Peyer's patch (tissue), 4 donors: ENCODE results near the gene UBXN7. TPM values are rescaled to one million over a fixed set of nuclear protein-coding genes. Genes with fewer than 3 reads are reported as not detected.

Experiments used
- DNase-seq, 3 donors: peaks; one replicate each; pipeline ENCODE4 v3.0.0-alpha.2; 2017 to 2019
- H3K27ac ChIP-seq, 4 donors: fragments of 200-600 bp; sonication (generic); one replicate each; pipeline ENCODE4 v1.5.1; 2016 to 2019
- H3K27me3 ChIP-seq, 2 donors: fragments of 200-600 bp; sonication (generic); one replicate each; pipeline ENCODE4 v1.5.1; 2019
- H3K36me3 ChIP-seq, 3 donors: fragments of 200-600 bp; sonication (generic); one replicate each; pipeline ENCODE4 v1.5.1; 2016 to 2019
- H3K4me1 ChIP-seq, 4 donors: fragments of 200-600 bp; sonication (generic); one replicate each; pipeline ENCODE4 v1.5.1; 2016 to 2019
- H3K4me3 ChIP-seq, 4 donors: fragments of 200-600 bp; sonication (generic); 1 replicate in 3 of 4; 2 replicates in 1 of 4; pipeline ENCODE4 v1.5.1; 2016 to 2019; ENCODE audit warnings: mild to moderate bottlenecking in 1 of 4
- H3K9me3 ChIP-seq, 4 donors: fragments of 200-600 bp; sonication (generic); one replicate each; pipeline ENCODE4 v1.5.1; 2016 to 2019; ENCODE audit warnings: mild to moderate bottlenecking in 1 of 4
- POLR2A ChIP-seq, 2 donors: fragments of 450-650 bp; IDR thresholded peaks; one replicate each; pipeline ENCODE4 v1.5.1; 2017; ENCODE audit warnings: antibody characterized with exemption in 2 of 2, mild to moderate bottlenecking in 2 of 2, moderate library complexity in 2 of 2
- total RNA-seq, 4 donors: library from RNA; depleted of rRNA; stranded (reverse); fragments of >200 nt; gene quantifications; one replicate each; pipeline ENCODE4 v1.1.0, GENCODE V29; 2016
- TF ChIP-seq, protein P1 (sequence below), 6 experiments: fragments of 450-650 bp in 4 of 6; fragments of 200-600 bp in 2 of 6; sonication (generic) in 1 of 6; IDR thresholded peaks; one replicate each; pipeline ENCODE4 v1.5.1; 2017 to 2019; ENCODE audit warnings: antibody characterized with exemption in 6 of 6, mild to moderate bottlenecking in 3 of 6, moderate library complexity in 1 of 6

UBXN7 gene
- total RNA-seq, 4 donors from 2014 or later = 12.3 to 64.4 (median 22.7) TPM

GRCh38 chr3:196409409-196409808, 22.8 kb downstream of the UBXN7 start:
- no peak for DNase-seq
- Histone ChIP-seq H3K36me3 (peaks cover 0 to 17% (median 0%) of the 10 kb centered on the region in 3 donors), H3K9me3 (no peaks in the 10 kb centered on the region), H3K4me1 (peaks cover 0 to 5% (median 0%) of the 10 kb centered on the region in 4 donors), H3K27ac (no peak overlapping the region), H3K27me3 (no peaks in the 10 kb centered on the region), H3K4me3 (no peak overlapping the region)
- TF ChIP-seq POLR2A (IDR thresholded peaks at IDR 0.05) = no peak
- TF ChIP-seq, protein P1, sequence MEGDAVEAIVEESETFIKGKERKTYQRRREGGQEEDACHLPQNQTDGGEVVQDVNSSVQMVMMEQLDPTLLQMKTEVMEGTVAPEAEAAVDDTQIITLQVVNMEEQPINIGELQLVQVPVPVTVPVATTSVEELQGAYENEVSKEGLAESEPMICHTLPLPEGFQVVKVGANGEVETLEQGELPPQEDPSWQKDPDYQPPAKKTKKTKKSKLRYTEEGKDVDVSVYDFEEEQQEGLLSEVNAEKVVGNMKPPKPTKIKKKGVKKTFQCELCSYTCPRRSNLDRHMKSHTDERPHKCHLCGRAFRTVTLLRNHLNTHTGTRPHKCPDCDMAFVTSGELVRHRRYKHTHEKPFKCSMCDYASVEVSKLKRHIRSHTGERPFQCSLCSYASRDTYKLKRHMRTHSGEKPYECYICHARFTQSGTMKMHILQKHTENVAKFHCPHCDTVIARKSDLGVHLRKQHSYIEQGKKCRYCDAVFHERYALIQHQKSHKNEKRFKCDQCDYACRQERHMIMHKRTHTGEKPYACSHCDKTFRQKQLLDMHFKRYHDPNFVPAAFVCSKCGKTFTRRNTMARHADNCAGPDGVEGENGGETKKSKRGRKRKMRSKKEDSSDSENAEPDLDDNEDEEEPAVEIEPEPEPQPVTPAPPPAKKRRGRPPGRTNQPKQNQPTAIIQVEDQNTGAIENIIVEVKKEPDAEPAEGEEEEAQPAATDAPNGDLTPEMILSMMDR (IDR thresholded peaks at IDR 0.05) = no peak

DNA sequence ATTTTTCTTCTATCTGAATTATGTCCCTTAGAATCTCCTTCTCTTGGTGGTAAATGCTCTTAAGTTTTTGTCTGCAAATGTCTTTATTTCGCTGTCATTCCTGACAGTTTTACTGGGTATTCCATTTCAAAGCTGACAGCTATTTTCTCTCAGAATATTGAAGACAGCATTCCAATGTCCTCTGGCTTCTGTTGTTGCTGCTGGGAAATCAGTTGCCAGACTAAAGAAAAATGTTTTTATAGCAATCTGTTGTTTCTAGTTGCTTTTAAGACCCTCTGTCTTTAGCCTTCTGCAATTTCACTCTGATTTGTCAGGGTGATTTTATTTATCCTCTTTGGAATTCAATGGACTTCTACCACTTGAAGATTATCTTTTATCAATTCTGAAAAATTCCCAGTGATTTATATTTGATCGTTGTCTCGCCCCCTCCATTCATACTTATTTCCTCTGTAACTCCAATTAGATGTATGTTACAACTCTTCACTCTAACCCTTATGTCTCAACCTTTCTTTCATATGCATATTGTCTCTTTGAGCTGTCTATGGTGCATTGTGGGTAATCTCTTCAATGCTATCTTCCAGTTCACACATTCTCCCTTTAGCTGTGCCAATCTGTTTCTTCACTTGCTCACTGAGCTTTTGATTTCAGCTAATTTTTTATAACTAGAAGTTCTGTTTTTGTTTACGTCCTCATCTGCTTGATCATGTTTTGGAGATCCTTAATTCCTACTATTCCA, 23.5 kb downstream of the UBXN7 start:
- Histone ChIP-seq H3K4me1 (peaks cover 0 to 5% (median 0%) of the 10 kb centered on the region in 4 donors), H3K9me3 (no peaks in the 10 kb centered on the region), H3K27ac (no peak overlapping the region), H3K4me3 (no peak overlapping the region), H3K36me3 (peaks cover 0 to 18% (median 0%) of the 10 kb centered on the region in 3 donors), H3K27me3 (no peaks in the 10 kb centered on the region)
- no peak for DNase-seq
- no peak for TF ChIP-seq POLR2A (IDR thresholded peaks at IDR 0.05)
- TF ChIP-seq, protein P1 (IDR thresholded peaks at IDR 0.05) = no peak

DNA sequence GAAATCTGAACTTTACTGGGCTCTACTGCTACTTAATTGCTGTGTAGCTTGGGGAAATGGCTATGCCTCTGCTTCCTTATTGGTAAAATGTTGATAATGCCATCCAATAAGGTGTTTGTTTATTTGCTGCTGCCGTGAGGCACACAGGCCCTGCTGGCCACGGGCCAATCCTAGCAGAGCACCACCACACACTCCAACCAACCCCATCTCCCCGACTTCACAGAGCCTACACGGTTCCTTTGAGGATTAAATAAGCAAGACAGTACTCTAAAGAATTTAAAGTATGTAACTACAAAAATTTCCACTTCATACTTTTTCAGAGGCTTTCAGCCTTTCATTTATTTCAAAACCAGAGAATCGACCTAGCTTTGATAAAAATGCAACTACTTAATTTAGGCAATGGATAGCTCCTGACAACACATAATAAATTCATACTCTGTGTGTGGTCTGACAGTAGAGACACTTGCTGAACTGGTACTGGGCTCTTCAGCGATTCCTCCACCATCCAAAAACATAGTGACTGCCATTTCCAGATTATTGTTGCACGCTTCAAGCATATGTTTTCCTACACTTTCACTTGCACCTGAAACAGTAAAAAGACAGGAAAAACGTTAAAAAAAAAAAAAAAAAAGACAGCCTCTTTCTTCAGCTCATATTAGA, 25.3 kb downstream of the UBXN7 start:
- no peak overlapping the region for H3K27ac ChIP-seq
- H3K27me3 ChIP-seq = no peaks in the 10 kb centered on the region
- no peak for DNase-seq
- H3K9me3 ChIP-seq = no peaks in the 10 kb centered on the region
- H3K36me3 ChIP-seq = peaks cover 0 to 18% (median 0%) of the 10 kb centered on the region in 3 donors
- TF ChIP-seq, protein P1 (IDR thresholded peaks at IDR 0.05) = no peak
- TF ChIP-seq POLR2A (IDR thresholded peaks at IDR 0.05) = no peak
- H3K4me1 ChIP-seq = no peaks in the 10 kb centered on the region
- H3K4me3 ChIP-seq = no peak overlapping the region

GRCh38 chr3:196400331-196400730, 31.9 kb downstream of the UBXN7 start:
- Histone ChIP-seq H3K36me3 (peaks cover 0 to 46% (median 0%) of the 10 kb centered on the region in 3 donors), H3K9me3 (no peaks in the 10 kb centered on the region), H3K27ac (no peak overlapping the region), H3K4me3 (no peak overlapping the region), H3K27me3 (no peaks in the 10 kb centered on the region), H3K4me1 (no peaks in the 10 kb centered on the region)
- no peak for DNase-seq
- TF ChIP-seq POLR2A (IDR thresholded peaks at IDR 0.05) = no peak
- TF ChIP-seq, protein P1 (IDR thresholded peaks at IDR 0.05) = no peak

DNA sequence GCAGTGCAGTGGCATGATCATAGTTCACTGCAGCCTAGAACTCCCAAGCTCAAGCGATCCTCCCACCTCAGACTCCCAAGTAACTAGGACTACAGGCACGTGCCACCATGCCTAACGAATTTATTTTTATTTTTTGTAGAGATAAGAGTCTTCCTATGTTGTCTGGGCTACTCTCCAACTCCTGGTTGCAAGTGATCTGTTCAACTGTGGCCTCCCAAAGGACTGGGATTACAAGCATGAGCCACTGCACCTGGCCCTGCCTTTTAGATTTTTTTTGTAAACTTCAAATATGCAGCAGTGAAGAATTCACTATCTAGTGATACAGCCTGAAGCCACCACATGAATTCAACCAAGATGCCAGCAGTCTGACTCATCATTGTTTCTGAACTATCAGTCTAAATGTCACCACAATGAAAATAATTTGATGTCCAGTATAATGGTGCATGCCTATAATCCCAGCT, 32.7 kb downstream of the UBXN7 start:
- TF ChIP-seq POLR2A (IDR thresholded peaks at IDR 0.05) = no peak
- TF ChIP-seq, protein P1 (IDR thresholded peaks at IDR 0.05) = no peak
- no peaks in the 10 kb centered on the region for H3K27me3 ChIP-seq
- peaks cover 0 to 41% (median 0%) of the 10 kb centered on the region in 3 donors for H3K36me3 ChIP-seq
- no peaks in the 10 kb centered on the region for H3K9me3 ChIP-seq
- no peak overlapping the region for H3K4me3 ChIP-seq
- H3K4me1 ChIP-seq = no peaks in the 10 kb centered on the region
- no peak for DNase-seq
- H3K27ac ChIP-seq = no peak overlapping the region
